ENCODE data around the gene NADK2.

Gene NADK2

DNA sequence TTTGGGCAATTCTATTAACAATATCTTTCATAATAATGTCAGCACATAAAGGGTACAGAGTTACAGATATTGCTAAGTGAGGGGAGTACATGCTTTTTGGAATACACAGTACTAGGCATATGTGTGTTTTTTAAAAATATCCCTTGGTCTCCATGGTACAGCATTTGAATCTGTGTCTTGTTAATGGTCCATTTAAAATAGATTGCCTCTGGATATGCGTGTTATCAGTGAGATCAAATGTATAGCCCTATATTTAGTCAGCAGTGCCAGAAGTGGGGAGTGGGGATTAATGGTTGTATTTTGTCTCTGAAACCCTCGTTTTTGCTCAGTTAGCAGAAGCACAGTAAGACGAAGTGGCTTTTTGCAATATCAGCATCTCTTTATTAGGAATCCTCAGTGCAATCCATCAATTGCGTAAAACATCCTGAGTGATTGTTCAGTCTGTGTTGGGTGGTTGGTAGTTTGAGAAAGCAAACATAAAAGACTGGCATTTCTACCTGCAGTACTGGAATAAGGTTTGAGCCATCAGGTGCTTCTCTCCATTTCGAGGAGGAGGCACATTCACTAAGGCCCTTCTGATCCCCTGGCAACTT lies 70.8 kb downstream of the NADK2 start:
- no peak overlapping the region for H3K4me3 ChIP-seq (ENCODE audit: control insufficient read depth, low read depth, low read length)
- TF ChIP-seq, protein P1, sequence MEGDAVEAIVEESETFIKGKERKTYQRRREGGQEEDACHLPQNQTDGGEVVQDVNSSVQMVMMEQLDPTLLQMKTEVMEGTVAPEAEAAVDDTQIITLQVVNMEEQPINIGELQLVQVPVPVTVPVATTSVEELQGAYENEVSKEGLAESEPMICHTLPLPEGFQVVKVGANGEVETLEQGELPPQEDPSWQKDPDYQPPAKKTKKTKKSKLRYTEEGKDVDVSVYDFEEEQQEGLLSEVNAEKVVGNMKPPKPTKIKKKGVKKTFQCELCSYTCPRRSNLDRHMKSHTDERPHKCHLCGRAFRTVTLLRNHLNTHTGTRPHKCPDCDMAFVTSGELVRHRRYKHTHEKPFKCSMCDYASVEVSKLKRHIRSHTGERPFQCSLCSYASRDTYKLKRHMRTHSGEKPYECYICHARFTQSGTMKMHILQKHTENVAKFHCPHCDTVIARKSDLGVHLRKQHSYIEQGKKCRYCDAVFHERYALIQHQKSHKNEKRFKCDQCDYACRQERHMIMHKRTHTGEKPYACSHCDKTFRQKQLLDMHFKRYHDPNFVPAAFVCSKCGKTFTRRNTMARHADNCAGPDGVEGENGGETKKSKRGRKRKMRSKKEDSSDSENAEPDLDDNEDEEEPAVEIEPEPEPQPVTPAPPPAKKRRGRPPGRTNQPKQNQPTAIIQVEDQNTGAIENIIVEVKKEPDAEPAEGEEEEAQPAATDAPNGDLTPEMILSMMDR (conservative IDR thresholded peaks at IDR 0.05; ENCODE audit: control insufficient read depth, insufficient read depth, low read depth, low read length): no peak
- DNase-seq (ENCODE audit: low read depth): no peak

DNA sequence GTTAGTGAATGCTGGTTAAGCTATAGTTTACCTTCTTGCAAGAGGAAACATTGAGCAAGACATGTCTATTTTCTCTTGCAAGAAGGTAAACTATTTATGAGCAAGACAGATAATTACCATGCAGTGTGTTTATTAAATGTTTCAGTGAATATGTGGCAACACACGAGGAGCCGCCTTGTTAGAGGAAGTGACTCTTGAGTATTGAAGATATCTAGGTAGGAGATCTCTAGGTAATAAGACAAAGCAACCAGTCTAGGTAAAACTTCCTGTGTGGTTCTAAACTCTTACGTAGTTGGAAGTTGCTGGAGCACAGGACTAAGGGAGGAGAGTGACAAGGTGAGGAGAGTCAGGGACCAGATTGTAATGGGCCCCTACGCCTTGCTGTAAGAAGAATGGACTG lies 73.0 kb downstream of the NADK2 start:
- no peak overlapping the region for H3K4me3 ChIP-seq (ENCODE audit: control insufficient read depth, low read depth, low read length)
- TF ChIP-seq, protein P1 (conservative IDR thresholded peaks at IDR 0.05; ENCODE audit: control insufficient read depth, insufficient read depth, low read depth, low read length): no peak
- no peak for DNase-seq (ENCODE audit: low read depth)

DNA sequence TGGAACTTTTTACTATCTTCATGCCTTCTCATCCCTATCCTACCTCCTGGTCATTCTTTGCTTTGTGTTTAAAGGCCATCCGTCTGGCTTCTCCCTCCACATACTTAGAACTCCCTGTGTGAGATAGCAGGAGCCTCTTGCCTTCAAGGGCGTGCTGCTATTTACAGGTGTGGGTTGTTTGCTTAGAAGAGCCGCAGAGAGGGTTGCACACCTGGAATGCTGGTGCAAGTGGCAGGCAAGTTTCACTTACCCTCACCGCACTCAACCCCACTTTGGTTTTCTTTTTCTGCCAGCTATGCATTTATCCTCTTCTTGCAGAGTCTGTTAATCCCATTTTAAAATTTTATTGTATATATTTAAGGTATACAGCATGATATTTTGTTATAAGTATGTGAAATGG lies 77.3 kb downstream of the NADK2 start:
- TF ChIP-seq, protein P1 (conservative IDR thresholded peaks at IDR 0.05; ENCODE audit: control insufficient read depth, insufficient read depth, low read depth, low read length): no peak
- no peak overlapping the region for H3K4me3 ChIP-seq (ENCODE audit: control insufficient read depth, low read depth, low read length)
- no peak for DNase-seq (ENCODE audit: low read depth)

DNA sequence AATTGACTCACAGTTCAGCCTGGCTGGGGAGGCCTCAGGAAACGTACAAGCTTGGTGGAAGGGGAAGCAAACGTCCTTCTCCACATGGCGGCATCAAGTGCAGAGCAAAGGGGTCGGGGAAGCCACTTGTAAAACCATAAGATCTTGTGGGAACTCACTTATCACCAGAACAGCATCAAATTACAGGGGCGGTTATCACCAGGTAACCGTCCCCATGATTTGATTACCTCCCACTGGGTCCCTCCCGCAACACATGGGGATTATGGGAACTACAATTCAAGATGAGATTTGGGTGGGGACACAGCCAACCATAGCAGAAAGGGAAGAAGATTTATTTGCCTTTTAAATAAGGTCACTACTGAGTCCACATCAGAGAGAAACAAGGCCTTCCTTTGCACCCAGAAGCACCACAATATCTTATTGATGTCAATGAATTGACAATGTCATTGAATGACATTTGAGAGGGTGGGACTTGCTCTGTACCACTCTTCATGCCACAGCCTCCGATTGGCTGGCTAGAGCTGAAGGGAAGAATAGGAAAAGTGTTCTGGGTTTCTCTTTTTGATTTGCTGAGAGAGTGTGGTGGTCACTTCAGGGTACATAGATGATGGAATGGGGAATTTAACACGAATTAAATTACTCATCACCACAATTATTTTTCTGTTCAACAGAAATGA lies 78.8 kb downstream of the NADK2 start:
- H3K4me3 ChIP-seq (ENCODE audit: control insufficient read depth, low read depth, low read length): no peak overlapping the region
- TF ChIP-seq, protein P1 (conservative IDR thresholded peaks at IDR 0.05; ENCODE audit: control insufficient read depth, insufficient read depth, low read depth, low read length): no peak
- DNase-seq (ENCODE audit: low read depth): no peak

DNA sequence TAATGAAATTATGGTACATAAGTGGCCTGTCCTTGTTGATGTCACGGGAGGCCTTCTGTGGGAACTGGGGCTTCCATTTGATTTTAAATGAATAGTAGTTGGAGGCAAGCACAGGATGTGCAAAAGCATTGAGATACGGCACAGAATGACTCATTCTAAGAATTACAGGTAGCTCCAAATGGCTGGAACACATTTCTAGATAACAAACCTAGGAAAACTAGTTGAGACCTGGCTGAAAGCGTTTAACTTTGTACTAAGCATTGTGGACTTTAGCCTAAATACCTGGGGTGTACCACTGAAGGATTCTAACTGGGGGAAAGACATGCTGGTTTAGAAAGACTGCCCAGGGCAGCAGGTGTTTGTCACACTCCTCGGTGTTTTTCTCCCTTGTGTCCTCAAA lies 80.4 kb downstream of the NADK2 start:
- no peak for DNase-seq (ENCODE audit: low read depth)
- TF ChIP-seq, protein P1 (conservative IDR thresholded peaks at IDR 0.05; ENCODE audit: control insufficient read depth, insufficient read depth, low read depth, low read length): no peak
- H3K4me3 ChIP-seq (ENCODE audit: control insufficient read depth, low read depth, low read length): no peak overlapping the region

DNA sequence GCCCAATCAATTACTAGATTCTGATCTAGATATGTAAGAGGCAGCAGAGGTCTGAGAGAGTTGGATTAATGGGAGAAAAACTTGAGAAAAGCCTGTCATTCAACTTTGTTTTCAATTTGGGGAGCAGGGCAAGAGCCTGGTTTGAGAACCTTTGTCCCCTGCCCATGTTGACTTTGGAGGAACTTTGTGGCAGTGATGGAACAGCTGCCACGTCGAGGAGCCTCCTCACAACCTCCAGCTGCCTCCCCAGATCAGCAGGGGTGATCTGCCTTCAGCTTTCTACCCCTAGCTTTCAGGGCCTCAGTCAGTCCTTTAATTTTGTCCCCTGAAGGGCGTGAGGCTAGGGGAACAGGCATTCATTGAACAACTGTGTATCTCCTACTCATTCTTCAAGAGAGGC lies 81.1 kb downstream of the NADK2 start:
- TF ChIP-seq, protein P1 (conservative IDR thresholded peaks at IDR 0.05; ENCODE audit: control insufficient read depth, insufficient read depth, low read depth, low read length): no peak
- no peak overlapping the region for H3K4me3 ChIP-seq (ENCODE audit: control insufficient read depth, low read depth, low read length)

More for the DNA sequence above, 81.1 kb downstream of the NADK2 start:
- DNase-seq (ENCODE audit: low read depth): no peak

Measured in fibroblast of mammary gland (primary cell).